Measurements from ENCODE around the gene MYO10.

DNA sequence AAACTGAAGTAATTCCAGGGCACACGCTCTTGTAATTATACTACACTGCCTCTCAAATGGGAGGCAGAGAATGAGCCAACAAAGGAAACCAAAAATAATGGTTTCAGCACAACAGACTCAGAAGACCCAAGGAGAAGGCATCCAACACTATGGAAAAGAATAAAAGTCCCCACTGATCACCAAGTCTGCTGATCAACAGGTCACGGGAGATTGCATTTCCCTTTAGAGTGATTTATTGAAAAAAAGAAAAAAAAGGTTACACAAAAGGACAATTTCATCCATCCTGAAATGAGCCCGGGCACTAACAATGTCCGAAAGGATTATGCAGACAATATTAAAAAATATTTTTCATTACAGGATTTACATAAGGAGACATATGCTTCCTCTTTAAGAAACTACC is 28.8 kb downstream of the MYO10 start:
- TF ChIP-seq, protein P1, sequence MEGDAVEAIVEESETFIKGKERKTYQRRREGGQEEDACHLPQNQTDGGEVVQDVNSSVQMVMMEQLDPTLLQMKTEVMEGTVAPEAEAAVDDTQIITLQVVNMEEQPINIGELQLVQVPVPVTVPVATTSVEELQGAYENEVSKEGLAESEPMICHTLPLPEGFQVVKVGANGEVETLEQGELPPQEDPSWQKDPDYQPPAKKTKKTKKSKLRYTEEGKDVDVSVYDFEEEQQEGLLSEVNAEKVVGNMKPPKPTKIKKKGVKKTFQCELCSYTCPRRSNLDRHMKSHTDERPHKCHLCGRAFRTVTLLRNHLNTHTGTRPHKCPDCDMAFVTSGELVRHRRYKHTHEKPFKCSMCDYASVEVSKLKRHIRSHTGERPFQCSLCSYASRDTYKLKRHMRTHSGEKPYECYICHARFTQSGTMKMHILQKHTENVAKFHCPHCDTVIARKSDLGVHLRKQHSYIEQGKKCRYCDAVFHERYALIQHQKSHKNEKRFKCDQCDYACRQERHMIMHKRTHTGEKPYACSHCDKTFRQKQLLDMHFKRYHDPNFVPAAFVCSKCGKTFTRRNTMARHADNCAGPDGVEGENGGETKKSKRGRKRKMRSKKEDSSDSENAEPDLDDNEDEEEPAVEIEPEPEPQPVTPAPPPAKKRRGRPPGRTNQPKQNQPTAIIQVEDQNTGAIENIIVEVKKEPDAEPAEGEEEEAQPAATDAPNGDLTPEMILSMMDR (IDR thresholded peaks at IDR 0.05; ENCODE audit: low read depth, low read length) = no peak
- no peak for TF ChIP-seq EZH2phosphoT487 (IDR thresholded peaks at IDR 0.05; ENCODE audit: low read depth)

Data from OCI-LY3 (cell line).